SK-N-SH treated with all-trans-retinoic acid at 6 μM for 48 hours (cell line): ENCODE data around the gene RDH14.

Experiments
- ATAC-seq: fragments of 200-7000 bp; cut with Tn5 transposase; 3 replicates; pipeline ENCODE4 v1.9.1; 2020; ENCODE audit warnings: mild to moderate bottlenecking, moderate library complexity
- ARNTL ChIP-seq: fragments of 450-650 bp; formaldehyde crosslinking; IDR thresholded peaks from 2 replicates; pipeline ENCODE4 v1.5.0; 2020; ENCODE audit warnings: low read depth, mild to moderate bottlenecking, moderate library complexity, borderline replicate concordance
- BACH2 ChIP-seq: fragments of 250-450 bp; sonication (Bioruptor Pico); IDR thresholded peaks from 2 replicates; pipeline ENCODE4 v1.9.0; 2021; ENCODE audit warnings: mild to moderate bottlenecking, borderline replicate concordance
- CREB5 ChIP-seq: fragments of 250-450 bp; sonication (Bioruptor Pico); IDR thresholded peaks from 2 replicates; pipeline ENCODE4 v1.5.1; 2020; ENCODE audit warnings: low read depth, mild to moderate bottlenecking, moderate library complexity
- CSDC2 ChIP-seq: fragments of 250-450 bp; sonication (Bioruptor Pico); IDR thresholded peaks from 2 replicates; pipeline ENCODE4 v1.5.0; 2020; ENCODE audit warnings: mild to moderate bottlenecking, moderate library complexity
- CSRNP3 ChIP-seq: fragments of 250-450 bp; sonication (Bioruptor Pico); IDR thresholded peaks from 2 replicates; pipeline ENCODE4 v1.5.1; 2021; ENCODE audit warnings: mild to moderate bottlenecking, moderate library complexity
- ESRRG ChIP-seq: fragments of 250-450 bp; sonication (Bioruptor Pico); IDR thresholded peaks from 2 replicates; pipeline ENCODE4 v1.6.1; 2021; ENCODE audit warnings: mild to moderate bottlenecking
- GLIS3 ChIP-seq: fragments of 250-450 bp; sonication (Bioruptor Pico); IDR thresholded peaks from 2 replicates; pipeline ENCODE4 v1.5.0; 2020; ENCODE audit warnings: mild to moderate bottlenecking, moderate library complexity
- ISL1 ChIP-seq: fragments of 250-450 bp; sonication (Bioruptor Pico); IDR thresholded peaks from 2 replicates; pipeline ENCODE4 v2.1.2; 2022; ENCODE audit warnings: mild to moderate bottlenecking, moderate library complexity
- PATZ1 ChIP-seq: fragments of 250-450 bp; sonication (Bioruptor Pico); IDR thresholded peaks from 2 replicates; pipeline ENCODE4 v1.8.0; 2020; ENCODE audit warnings: mild to moderate bottlenecking, moderate library complexity, borderline replicate concordance
- PPARA ChIP-seq: fragments of 250-450 bp; sonication (Bioruptor Pico); IDR thresholded peaks from 2 replicates; pipeline ENCODE4 v1.5.0; 2020; ENCODE audit warnings: mild to moderate bottlenecking, borderline replicate concordance
- RARB ChIP-seq: fragments of 250-450 bp; sonication (Bioruptor Pico); IDR thresholded peaks from 2 replicates; pipeline ENCODE4 v1.8.0; 2021; ENCODE audit warnings: mild to moderate bottlenecking, moderate library complexity
- SNAI2 ChIP-seq: fragments of 250-450 bp; sonication (Bioruptor Pico); IDR thresholded peaks from 2 replicates; pipeline ENCODE4 v1.5.0; 2020; ENCODE audit warnings: mild to moderate bottlenecking, moderate library complexity
- TCF4 ChIP-seq: fragments of 250-450 bp; sonication (Bioruptor Pico); IDR thresholded peaks from 2 replicates; pipeline ENCODE4 v1.8.0; 2021; ENCODE audit warnings: mild to moderate bottlenecking, moderate library complexity, borderline replicate concordance
- TOX ChIP-seq: fragments of 250-450 bp; sonication (Bioruptor Pico); IDR thresholded peaks from 2 replicates; pipeline ENCODE4 v1.8.0; 2021; ENCODE audit warnings: mild to moderate bottlenecking, moderate library complexity, borderline replicate concordance
- TSHZ2 ChIP-seq: fragments of 250-450 bp; sonication (Bioruptor Pico); IDR thresholded peaks from 2 replicates; pipeline ENCODE4 v1.5.0; 2020; ENCODE audit warnings: mild to moderate bottlenecking, moderate library complexity
- ZFP3 ChIP-seq: fragments of 250-450 bp; sonication (Bioruptor Pico); IDR thresholded peaks from 2 replicates; pipeline ENCODE4 v1.5.0; 2020; ENCODE audit warnings: mild to moderate bottlenecking, moderate library complexity
- ZFP30 ChIP-seq: fragments of 450-650 bp; formaldehyde crosslinking; IDR thresholded peaks from 2 replicates; pipeline ENCODE4 v1.5.0; 2022; ENCODE audit warnings: mild to moderate bottlenecking, moderate library complexity
- ZNF565 ChIP-seq: fragments of 450-650 bp; formaldehyde crosslinking; conservative IDR thresholded peaks from 2 replicates; pipeline ENCODE4 v1.5.0; 2020; ENCODE audit warnings: low read depth, mild to moderate bottlenecking, moderate library complexity
- ZNF70 ChIP-seq: fragments of 450-650 bp; formaldehyde crosslinking; IDR thresholded peaks from 2 replicates; pipeline ENCODE4 v1.5.0; 2020; ENCODE audit warnings: mild to moderate bottlenecking, moderate library complexity
- ZNF8 ChIP-seq: fragments of 450-650 bp; formaldehyde crosslinking; IDR thresholded peaks from 2 replicates; pipeline ENCODE4 v1.5.0; 2020; ENCODE audit warnings: mild to moderate bottlenecking, moderate library complexity

The RDH14 gene

GRCh38 chr2:18514526-18515461 lies 45.7 kb downstream of the RDH14 start:
- peak; percentile 23; the same call in 2 of the 3 replicates for ATAC-seq
- TF ChIP-seq ZNF8 (CRISPR knock-in tag) = no peak
- TF ChIP-seq PATZ1 (CRISPR knock-in tag) = no peak
- no peak for TF ChIP-seq GLIS3
- no peak for TF ChIP-seq ZNF70 (CRISPR knock-in tag)
- TF ChIP-seq PPARA = no peak
- TF ChIP-seq ESRRG (CRISPR knock-in tag) = no peak
- no peak for TF ChIP-seq TCF4 (CRISPR knock-in tag)

- TF ChIP-seq CSDC2 (CRISPR knock-in tag) (no peak), ZNF565 (CRISPR knock-in tag) (no peak), ZFP30 (CRISPR knock-in tag) (no peak), SNAI2 (CRISPR knock-in tag) (no peak), BACH2 (no peak), CREB5 (CRISPR knock-in tag) (no peak), ZFP3 (no peak), TSHZ2 (CRISPR knock-in tag) (no peak), CSRNP3 (CRISPR knock-in tag) (no peak), ZNF70 (CRISPR knock-in tag) (no peak), ZNF8 (CRISPR knock-in tag) (no peak), ISL1 (no peak)
- ATAC-seq = no peak
These were observed 49.7 kb downstream of the RDH14 start for GRCh38 chr2:18510775-18511174.

- TF ChIP-seq ARNTL (CRISPR knock-in tag) = no peak
- no peak for TF ChIP-seq BACH2
- no peak for TF ChIP-seq PATZ1 (CRISPR knock-in tag)
- no peak for TF ChIP-seq GLIS3
- TF ChIP-seq TSHZ2 (CRISPR knock-in tag) = no peak
- no peak for TF ChIP-seq CSDC2 (CRISPR knock-in tag)
- no peak for TF ChIP-seq RARB
- no peak for TF ChIP-seq TOX
- TF ChIP-seq ZNF8 (CRISPR knock-in tag) = no peak
- ATAC-seq = no peak
These were observed 53.5 kb downstream of the RDH14 start for GRCh38 chr2:18506883-18507509.
